ENCODE results near the gene MTHFD1. TPM values are rescaled to one million over a fixed set of nuclear protein-coding genes. Genes with fewer than 3 reads are reported as not detected.

Gene MTHFD1
- total RNA-seq, 6 donors from 2014 or later, result 16.8 to 59.8 (median 29.6) TPM

GRCh38 chr14:64434528-64434927 is 46.4 kb downstream of the MTHFD1 start:
- Histone ChIP-seq H3K27ac (no peak overlapping the region), H3K36me3 (peaks cover 2 to 68% (median 18%) of the 10 kb centered on the region in 4 donors), H3K4me1 (no peaks in the 10 kb centered on the region), H3K4me3 (no peak overlapping the region), H3K9me3 (no peaks in the 10 kb centered on the region), H3K27me3 (no peaks in the 10 kb centered on the region)
- DNase-seq, result no peak
- TF ChIP-seq CTCF (IDR thresholded peaks at IDR 0.05) (no peak), POLR2A (IDR thresholded peaks at IDR 0.05) (no peak), EP300 (IDR thresholded peaks at IDR 0.05) (no peak), POLR2AphosphoS5 (IDR thresholded peaks at IDR 0.05) (no peak)
- WGBS, 2 donors, result 75 to 83% methylated on average over 3 of the region's 3 CpGs
- ATAC-seq (ENCODE audit: low FRiP score in 2 of 2), result no peak

- no peak for DNase-seq
- Histone ChIP-seq H3K9me3 (no peaks in the 10 kb centered on the region), H3K36me3 (peaks cover 0 to 68% (median 16%) of the 10 kb centered on the region in 4 donors), H3K27ac (peak overlapping the region in 2 of 4 donors; percentile 36 to 52), H3K4me1 (no peaks in the 10 kb centered on the region), H3K27me3 (no peaks in the 10 kb centered on the region), H3K4me3 (no peak overlapping the region)
- WGBS, 2 donors, result 53 to 72% methylated on average over 3 of the region's 3 CpGs
- peak in 1 of 2 donors; percentile 62 for ATAC-seq (ENCODE audit: low FRiP score in 2 of 2)
- TF ChIP-seq POLR2AphosphoS5 (IDR thresholded peaks at IDR 0.05) (peak in 1 of 2 donors; percentile 19), CTCF (IDR thresholded peaks at IDR 0.05) (no peak)
Measured at GRCh38 chr14:64438181-64438841, 50.2 kb downstream of the MTHFD1 start.

GRCh38 chr14:64439141-64439540 is 51.0 kb downstream of the MTHFD1 start:
- WGBS, 2 donors, result 96% methylated on average over 6 of the region's 6 CpGs
- ATAC-seq (ENCODE audit: low FRiP score in 2 of 2), result no peak

GRCh38 chr14:64440494-64440893 is 52.3 kb downstream of the MTHFD1 start:
- Histone ChIP-seq H3K4me3 (no peak overlapping the region), H3K36me3 (peaks cover 0 to 68% (median 13%) of the 10 kb centered on the region in 4 donors)

More at GRCh38 chr14:64439141-64439540, 51.0 kb downstream of the MTHFD1 start:
- DNase-seq, result no peak
- Histone ChIP-seq H3K27me3 (no peaks in the 10 kb centered on the region), H3K27ac (peak overlapping the region in 1 of 4 donors; percentile 52), H3K36me3 (peaks cover 0 to 65% (median 13%) of the 10 kb centered on the region in 4 donors), H3K4me1 (no peaks in the 10 kb centered on the region), H3K4me3 (no peak overlapping the region), H3K9me3 (no peaks in the 10 kb centered on the region)
- TF ChIP-seq POLR2A (IDR thresholded peaks at IDR 0.05), result no peak

More at GRCh38 chr14:64440494-64440893, 52.3 kb downstream of the MTHFD1 start:
- Histone ChIP-seq H3K4me1 (no peaks in the 10 kb centered on the region), H3K27ac (no peak overlapping the region), H3K27me3 (no peaks in the 10 kb centered on the region), H3K9me3 (no peaks in the 10 kb centered on the region)
- ATAC-seq (ENCODE audit: low FRiP score in 2 of 2) (no peak), DNase-seq (no peak)
- WGBS, 2 donors, result 81 to 96% methylated on average over 3 of the region's 3 CpGs
- no peak for TF ChIP-seq POLR2AphosphoS5 (IDR thresholded peaks at IDR 0.05)
- TF ChIP-seq CTCF (IDR thresholded peaks at IDR 0.05), result no peak
- TF ChIP-seq POLR2A (IDR thresholded peaks at IDR 0.05), result no peak
- TF ChIP-seq EP300 (IDR thresholded peaks at IDR 0.05), result no peak
